Fibroblast of pulmonary artery (primary cell): ENCODE results near the gene DSN1.

Source experiments
- DNase-seq: peaks from one replicate; pipeline ENCODE4 v3.0.0-alpha.2; 2010; ENCODE audit warnings: low read depth
- H3K4me3 ChIP-seq: replicated peaks from 2 replicates; pipeline ENCODE4 v1.5.1; 2011; ENCODE audit warnings: low read depth, mild to moderate bottlenecking, control low read depth, low read length, moderate library complexity
- CTCF ChIP-seq: IDR thresholded peaks from 2 replicates; pipeline ENCODE4 v1.5.1; 2011; ENCODE audit warnings: mild to moderate bottlenecking, control low read depth, low read length, inconsistent platforms; ENCODE audit errors: missing control alignments

DSN1 gene

GRCh38 chr20:36744764-36745191 is 28.8 kb downstream of the DSN1 start:
- peak; percentile 30 for DNase-seq
- TF ChIP-seq CTCF = no peak
- H3K4me3 ChIP-seq = peak overlapping the region; percentile 77

- no peak for TF ChIP-seq CTCF
- no peak overlapping the region for H3K4me3 ChIP-seq
Measured at GRCh38 chr20:36744243-36744642, 29.3 kb downstream of the DSN1 start.

GRCh38 chr20:36742558-36742957 is 31.0 kb downstream of the DSN1 start:
- no peak for TF ChIP-seq CTCF
- no peak for DNase-seq
- no peak overlapping the region for H3K4me3 ChIP-seq

More at GRCh38 chr20:36744243-36744642, 29.3 kb downstream of the DSN1 start:
- no peak for DNase-seq

- TF ChIP-seq CTCF = no peak
- no peak for DNase-seq
- no peak overlapping the region for H3K4me3 ChIP-seq
Measured at GRCh38 chr20:36741072-36741471, 32.5 kb downstream of the DSN1 start.

GRCh38 chr20:36737183-36737499 is 36.4 kb downstream of the DSN1 start:
- H3K4me3 ChIP-seq = no peak overlapping the region
- DNase-seq = no peak
- no peak for TF ChIP-seq CTCF

- H3K4me3 ChIP-seq = no peak overlapping the region
- DNase-seq = no peak
- no peak for TF ChIP-seq CTCF
Measured at GRCh38 chr20:36736451-36737182, 36.9 kb downstream of the DSN1 start.

GRCh38 chr20:36732456-36732855 is 41.1 kb downstream of the DSN1 start:
- no peak overlapping the region for H3K4me3 ChIP-seq
- DNase-seq = no peak
- no peak for TF ChIP-seq CTCF
